ENCODE results near the gene GLI2. TPM values are rescaled to one million over a fixed set of nuclear protein-coding genes. Genes with fewer than 3 reads are reported as not detected.

GLI2 gene
- total and polyA plus RNA-seq, 5 donors, result 0.86 to 4.8 (median 4.1) TPM

- H3K27me3 ChIP-seq (ENCODE audit: control insufficient read depth, insufficient read depth), result no peaks in the 10 kb centered on the region
- DNase-seq, result no peak
- WGBS, result 87% methylated on average over 4 of the region's 4 CpGs
Measured at GRCh38 chr2:120700659-120701058, 35.0 kb upstream of the GLI2 start.

GRCh38 chr2:120701096-120701495 is 34.6 kb upstream of the GLI2 start:
- ATAC-seq (no peak), DNase-seq (no peak)
- Histone ChIP-seq H3K9me3 (ENCODE audit: control insufficient read depth, low read length) (no peaks in the 10 kb centered on the region), H3K27ac (ENCODE audit: low read length) (no peak overlapping the region), H3K4me1 (ENCODE audit: control insufficient read depth, insufficient read depth, low read length) (no peaks in the 10 kb centered on the region), H3K4me3 (ENCODE audit: low read length) (no peak overlapping the region), H3K27me3 (ENCODE audit: control insufficient read depth, insufficient read depth) (no peaks in the 10 kb centered on the region)
- intact Hi-C loops (cut with DNase I), result no loop called here
- 72% methylated on average over 7 of the region's 7 CpGs for WGBS

More at GRCh38 chr2:120700659-120701058, 35.0 kb upstream of the GLI2 start:
- intact Hi-C loops (cut with DNase I), result no loop called here
- no peaks in the 10 kb centered on the region for H3K9me3 ChIP-seq (ENCODE audit: control insufficient read depth, low read length)
- H3K4me3 ChIP-seq (ENCODE audit: low read length), result no peak overlapping the region
- ATAC-seq, result no peak
- no peaks in the 10 kb centered on the region for H3K4me1 ChIP-seq (ENCODE audit: control insufficient read depth, insufficient read depth, low read length)
- H3K27ac ChIP-seq (ENCODE audit: low read length), result no peak overlapping the region

- Histone ChIP-seq H3K27me3 (ENCODE audit: control insufficient read depth, insufficient read depth) (no peaks in the 10 kb centered on the region), H3K27ac (ENCODE audit: low read length) (no peak overlapping the region), H3K4me3 (ENCODE audit: low read length) (no peak overlapping the region), H3K4me1 (ENCODE audit: control insufficient read depth, insufficient read depth, low read length) (no peaks in the 10 kb centered on the region), H3K9me3 (ENCODE audit: control insufficient read depth, low read length) (no peaks in the 10 kb centered on the region)
- DNase-seq, result no peak
- WGBS, result 79% methylated on average over 3 of the region's 3 CpGs
- ATAC-seq, result no peak
- intact Hi-C loops (cut with DNase I), result no loop called here
Measured at GRCh38 chr2:120701499-120701898, 34.2 kb upstream of the GLI2 start.

- H3K4me1 ChIP-seq (ENCODE audit: control insufficient read depth, insufficient read depth, low read length), result no peaks in the 10 kb centered on the region
- ATAC-seq (no peak), DNase-seq (no peak)
- no peaks in the 10 kb centered on the region for H3K27me3 ChIP-seq (ENCODE audit: control insufficient read depth, insufficient read depth)
- WGBS, result 46% methylated on average over 7 of the region's 7 CpGs
- intact Hi-C loops (cut with DNase I), result no loop called here
- no peak overlapping the region for H3K4me3 ChIP-seq (ENCODE audit: low read length)
- H3K27ac ChIP-seq (ENCODE audit: low read length), result no peak overlapping the region
- no peaks in the 10 kb centered on the region for H3K9me3 ChIP-seq (ENCODE audit: control insufficient read depth, low read length)
Measured at GRCh38 chr2:120702061-120702460, 33.6 kb upstream of the GLI2 start.

- H3K27ac ChIP-seq (ENCODE audit: low read length), result no peak overlapping the region
- intact Hi-C loops (cut with DNase I), result no loop called here
- no peak overlapping the region for H3K4me3 ChIP-seq (ENCODE audit: low read length)
- ATAC-seq (no peak), DNase-seq (no peak)
- 89% methylated on average over 13 of the region's 13 CpGs for WGBS
- H3K27me3 ChIP-seq (ENCODE audit: control insufficient read depth, insufficient read depth), result no peaks in the 10 kb centered on the region
- H3K4me1 ChIP-seq (ENCODE audit: control insufficient read depth, insufficient read depth, low read length), result no peaks in the 10 kb centered on the region
- no peaks in the 10 kb centered on the region for H3K9me3 ChIP-seq (ENCODE audit: control insufficient read depth, low read length)
Measured at GRCh38 chr2:120702801-120703200, 32.9 kb upstream of the GLI2 start.

- H3K9me3 ChIP-seq (ENCODE audit: control insufficient read depth, low read length), result no peaks in the 10 kb centered on the region
- ATAC-seq, result peak in 1 of 2 donors; percentile 37
- DNase-seq, result no peak
- no peaks in the 10 kb centered on the region for H3K27me3 ChIP-seq (ENCODE audit: control insufficient read depth, insufficient read depth)
- no peak overlapping the region for H3K4me3 ChIP-seq (ENCODE audit: low read length)
- intact Hi-C loops (cut with DNase I), result no loop called here
- WGBS, result 88% methylated on average over 4 of the region's 4 CpGs
- no peaks in the 10 kb centered on the region for H3K4me1 ChIP-seq (ENCODE audit: control insufficient read depth, insufficient read depth, low read length)
- H3K27ac ChIP-seq (ENCODE audit: low read length), result no peak overlapping the region
Measured at GRCh38 chr2:120703330-120703994, 32.2 kb upstream of the GLI2 start.

- no peak for DNase-seq
- H3K9me3 ChIP-seq (ENCODE audit: control insufficient read depth, low read length), result no peaks in the 10 kb centered on the region
- H3K27ac ChIP-seq (ENCODE audit: low read length), result no peak overlapping the region
- intact Hi-C loops (cut with DNase I), result no loop called here
- H3K4me3 ChIP-seq (ENCODE audit: low read length), result no peak overlapping the region
- H3K4me1 ChIP-seq (ENCODE audit: control insufficient read depth, insufficient read depth, low read length), result no peaks in the 10 kb centered on the region
- ATAC-seq, result no peak
- no peaks in the 10 kb centered on the region for H3K27me3 ChIP-seq (ENCODE audit: control insufficient read depth, insufficient read depth)
- WGBS, result 78% methylated on average over 2 of the region's 2 CpGs
Measured at GRCh38 chr2:120704696-120705095, 31.0 kb upstream of the GLI2 start.

- 84% methylated on average over 3 of the region's 3 CpGs for WGBS
- intact Hi-C loops (cut with DNase I), result no loop called here
- Histone ChIP-seq H3K9me3 (ENCODE audit: control insufficient read depth, low read length) (no peaks in the 10 kb centered on the region), H3K4me3 (ENCODE audit: low read length) (no peak overlapping the region), H3K27ac (ENCODE audit: low read length) (no peak overlapping the region), H3K27me3 (ENCODE audit: control insufficient read depth, insufficient read depth) (no peaks in the 10 kb centered on the region), H3K4me1 (ENCODE audit: control insufficient read depth, insufficient read depth, low read length) (no peaks in the 10 kb centered on the region)
- ATAC-seq, result no peak
- no peak for DNase-seq
Measured at GRCh38 chr2:120707816-120708215, 27.9 kb upstream of the GLI2 start.

GRCh38 chr2:120708944-120709607 is 26.6 kb upstream of the GLI2 start:
- DNase-seq, result no peak
- ATAC-seq, result no peak
- Histone ChIP-seq H3K9me3 (ENCODE audit: control insufficient read depth, low read length) (no peaks in the 10 kb centered on the region), H3K4me3 (ENCODE audit: low read length) (no peak overlapping the region), H3K4me1 (ENCODE audit: control insufficient read depth, insufficient read depth, low read length) (no peaks in the 10 kb centered on the region), H3K27me3 (ENCODE audit: control insufficient read depth, insufficient read depth) (no peaks in the 10 kb centered on the region), H3K27ac (ENCODE audit: low read length) (no peak overlapping the region)
- intact Hi-C loops (cut with DNase I), result no loop called here
- 84% methylated on average over 14 of the region's 14 CpGs for WGBS

- intact Hi-C loops (cut with DNase I), result no loop called here
- ATAC-seq, result no peak
- 44% methylated on average over 5 of the region's 5 CpGs for WGBS
- no peaks in the 10 kb centered on the region for H3K27me3 ChIP-seq (ENCODE audit: control insufficient read depth, insufficient read depth)
- no peak overlapping the region for H3K4me3 ChIP-seq (ENCODE audit: low read length)
- DNase-seq, result no peak
- no peak overlapping the region for H3K27ac ChIP-seq (ENCODE audit: low read length)
- no peaks in the 10 kb centered on the region for H3K9me3 ChIP-seq (ENCODE audit: control insufficient read depth, low read length)
- no peaks in the 10 kb centered on the region for H3K4me1 ChIP-seq (ENCODE audit: control insufficient read depth, insufficient read depth, low read length)
Measured at GRCh38 chr2:120709608-120710041, 26.0 kb upstream of the GLI2 start.

GRCh38 chr2:120710256-120710655 is 25.4 kb upstream of the GLI2 start:
- Histone ChIP-seq H3K4me3 (ENCODE audit: low read length) (no peak overlapping the region), H3K4me1 (ENCODE audit: control insufficient read depth, insufficient read depth, low read length) (no peaks in the 10 kb centered on the region), H3K9me3 (ENCODE audit: control insufficient read depth, low read length) (no peaks in the 10 kb centered on the region), H3K27ac (ENCODE audit: low read length) (no peak overlapping the region), H3K27me3 (ENCODE audit: control insufficient read depth, insufficient read depth) (no peaks in the 10 kb centered on the region)
- DNase-seq (no peak), ATAC-seq (no peak)
- intact Hi-C loops (cut with DNase I), result no loop called here
- WGBS, result 81% methylated on average over 16 of the region's 16 CpGs
